T-cell (primary cell): ENCODE measurements around the gene IQGAP2. TPM values are rescaled to one million over a fixed set of nuclear protein-coding genes. Genes with fewer than 3 reads are reported as not detected.

Experiments used
- ATAC-seq, 4 experiments: fragments of 200-7000 bp in 3 of 4; fragments of 150-1000 bp in 1 of 4; cut with Tn5 transposase; replicated peaks in 1 of 4; 1 replicate in 3 of 4; 2 replicates in 1 of 4; pipeline ENCODE4 v1.10.0; 2021; ENCODE audit warnings: moderate library complexity in 3 of 4, mild to moderate bottlenecking in 2 of 4, moderate number of reproducible peaks in 1 of 4
- CTCF ChIA-PET, 2 donors: fragments of 300-600 bp; sonication (Branson Sonifier 250); formaldehyde crosslinking; loops; one replicate each; lab custom pipeline; 2022; ENCODE audit warnings: antibody characterized with exemption in 2 of 2; lab: Charles Lee
- POLR2A ChIA-PET, 2 donors: fragments of 300-600 bp; sonication (Branson Sonifier 250); formaldehyde crosslinking; loops; one replicate each; lab custom pipeline; 2022; ENCODE audit warnings: antibody characterized with exemption in 2 of 2; lab: Charles Lee
- DNase-seq, 35 experiments: peaks; one replicate each; pipeline versions ENCODE4 v3.0.0 to v3.0.0-alpha.2; 2013 to 2023
- H3K27ac ChIP-seq: one replicate; pipeline ENCODE4 v1.5.1; 2013; ENCODE audit warnings: low read length
- H3K27me3 ChIP-seq, 2 experiments: replicated peaks in 1 of 2; 1 replicate in 1 of 2; 2 replicates in 1 of 2; pipeline versions ENCODE4 v1.6.1 to v1.7.0; 2013; ENCODE audit warnings: low read length in 1 of 2, mixed read lengths in 1 of 2; ENCODE audit not compliant: control insufficient read depth in 2 of 2, insufficient read depth in 2 of 2; ENCODE audit errors: extremely low read depth in 1 of 2
- H3K36me3 ChIP-seq, 2 donors: 1 replicate in 1 of 2; 2 replicates in 1 of 2; pipeline versions ENCODE4 v1.6.1 to v1.7.0; 2013; ENCODE audit warnings: low read length in 1 of 2; ENCODE audit not compliant: control insufficient read depth in 2 of 2, insufficient read depth in 1 of 2; ENCODE audit errors: extremely low read depth in 1 of 2
- H3K4me1 ChIP-seq, 2 experiments: 1 replicate in 1 of 2; 2 replicates in 1 of 2; pipeline versions ENCODE4 v1.6.1 to v1.7.0; 2013; ENCODE audit warnings: low read length in 2 of 2, mixed read lengths in 1 of 2; ENCODE audit not compliant: insufficient read depth in 2 of 2, control insufficient read depth in 1 of 2; ENCODE audit errors: extremely low read depth in 1 of 2
- H3K4me3 ChIP-seq, 2 donors: 1 replicate in 1 of 2; 2 replicates in 1 of 2; pipeline versions ENCODE4 v1.5.1 to v1.7.0; 2013; ENCODE audit warnings: mild to moderate bottlenecking in 2 of 2, low read length in 1 of 2, moderate library complexity in 1 of 2; ENCODE audit not compliant: control insufficient read depth in 1 of 2; ENCODE audit errors: extremely low read depth in 1 of 2
- H3K9me3 ChIP-seq: 2 replicates; pipeline ENCODE4 v1.7.0; 2013
- H3K27ac Mint-ChIP-seq, 2 donors: one replicate each; pipeline ENCODE4 v1.8.0; 2020 to 2021; ENCODE audit warnings: mild to moderate bottlenecking in 2 of 2, mixed read lengths in 2 of 2
- H3K27me3 Mint-ChIP-seq, 2 donors: one replicate each; pipeline ENCODE4 v1.8.0; 2021 to 2022; ENCODE audit warnings: mixed read lengths in 2 of 2
- H3K36me3 Mint-ChIP-seq: one replicate; pipeline ENCODE4 v1.8.0; 2021; ENCODE audit warnings: mixed read lengths
- H3K4me1 Mint-ChIP-seq, 3 donors: one replicate each; pipeline ENCODE4 v1.8.0; 2020 to 2022; ENCODE audit warnings: mixed read lengths in 3 of 3, mild to moderate bottlenecking in 1 of 3
- H3K4me3 Mint-ChIP-seq, 3 donors: one replicate each; pipeline ENCODE4 v1.8.0; 2020 to 2022; ENCODE audit warnings: mild to moderate bottlenecking in 3 of 3, mixed read lengths in 3 of 3, moderate library complexity in 3 of 3
- H3K9me3 Mint-ChIP-seq, 3 donors: one replicate each; pipeline ENCODE4 v1.8.0; 2020 to 2022; ENCODE audit warnings: mixed read lengths in 3 of 3
- WGBS: methylation state at CpG from one replicate; pipeline ENCODE4 v1.1.5; 2013; ENCODE audit warnings: missing lambda C conversion rate; ENCODE audit not compliant: insufficient coverage; 5-methylcytosine and 5-hydroxymethylcytosine counted together
- total RNA-seq, 35 experiments: library from RNA in 6 of 35; stranded (reverse) in 6 of 35; fragments of 120-200 nt in 1 of 35; gene quantifications; one replicate each; pipeline versions ENCODE4 v1.2.1 to v1.2.4 and lab custom pipeline; 2013 to 2026

IQGAP2 gene
- total RNA-seq, 5 donors from 2014 or later (not counting 1 experiment from before 2014, with no cell fraction given) = 66.5 to 121 (median 72.5) TPM

DNA sequence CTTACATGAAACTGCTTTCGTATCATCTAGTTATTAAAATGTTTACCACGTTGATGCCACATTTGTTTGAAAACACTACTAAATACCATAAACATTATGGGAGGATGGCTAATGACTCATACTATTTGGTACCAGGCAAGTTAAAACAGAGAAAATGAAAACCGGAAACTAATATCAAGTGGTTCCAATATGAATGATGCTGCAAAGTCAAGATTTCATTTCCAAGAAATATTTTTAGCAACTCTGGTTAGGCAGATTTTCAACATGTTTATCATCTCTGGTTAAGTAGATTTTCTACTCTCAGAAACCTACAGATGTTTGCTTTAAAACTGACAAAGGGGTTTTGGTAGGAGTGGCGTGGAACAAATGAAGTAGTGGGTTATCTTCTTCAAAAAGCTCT, 307.9 kb downstream of the IQGAP2 start:
- ChIA-PET CTCF (interaction anchor here in 1 of 2 donors (0.5 kb wide), 1 partner anchor 30 kb away, joined by 5 read pairs; no protein-coding TSS in a partner anchor), POLR2A (no interaction called here)
- H3K27me3 Mint-ChIP-seq = peaks cover 11 to 13% of the 10 kb centered on the region in 2 donors

DNA sequence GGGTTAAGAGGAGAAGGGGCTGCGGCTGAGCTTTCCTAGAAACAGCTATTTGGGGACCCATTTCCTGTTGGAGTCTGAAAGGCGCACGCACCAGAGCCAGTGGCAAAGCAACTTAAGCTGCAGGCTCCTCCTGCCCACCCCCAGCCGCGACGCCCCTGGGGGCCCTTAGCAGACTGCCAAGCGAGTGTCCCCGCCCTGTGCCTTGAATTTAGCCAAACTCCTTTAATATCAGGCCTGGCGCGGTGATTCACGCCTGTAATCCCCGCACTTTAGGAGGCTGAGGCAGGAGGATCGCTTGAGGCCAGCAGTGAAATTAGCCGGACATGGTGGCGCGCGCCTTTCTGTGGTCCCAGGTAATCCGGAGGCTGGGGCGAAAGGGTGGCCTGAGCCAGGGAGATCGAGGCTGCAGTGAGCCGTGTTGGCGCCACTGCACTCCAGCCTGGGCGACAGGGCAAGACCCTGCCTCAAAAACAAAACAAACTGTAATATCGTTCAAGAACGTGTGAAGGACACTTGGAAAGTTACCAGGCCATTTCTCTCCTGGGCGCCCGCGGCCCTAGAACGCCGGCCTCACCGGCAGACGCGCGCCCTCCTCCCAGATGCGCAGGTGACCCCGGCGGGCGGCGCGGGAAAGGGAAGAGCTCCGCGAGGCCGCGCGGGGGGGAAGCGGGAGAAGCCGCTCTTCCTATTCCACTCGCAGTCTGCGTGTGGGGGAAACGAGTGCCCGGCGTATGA, 311.8 kb downstream of the IQGAP2 start:
- Histone ChIP-seq H3K27ac (no peak overlapping the region), H3K4me3 (peak overlapping the region; percentile 75 to 82), H3K36me3 (no peaks in the 10 kb centered on the region), H3K4me1 (peaks cover 3 to 38% of the 10 kb centered on the region in 2 experiments), H3K9me3 (no peaks in the 10 kb centered on the region), H3K27me3 (peaks cover 0 to 19% of the 10 kb centered on the region in 2 experiments)
- ChIA-PET POLR2A (interaction anchor here in 1 of 2 donors (0.7 kb wide), 1 partner anchor 1056 kb away, joined by 8 read pairs; no protein-coding TSS in a partner anchor), CTCF (interaction anchor here (0.6 to 1.8 kb wide), 6 partner anchors 11 to 777 kb away, joined by 3 to 13 read pairs (median 4); partner anchors contain the start of genes WDR41 (in 1 of the 2) and ZBED3 (in 1 of the 2))
- Mint-ChIP-seq H3K4me3 (peak overlapping the region; percentile 82 to 87 (median 85)), H3K27ac (no peak overlapping the region), H3K36me3 (peaks cover 2% of the 10 kb centered on the region), H3K27me3 (peaks cover 22 to 30% of the 10 kb centered on the region in 2 donors), H3K9me3 (no peaks in the 10 kb centered on the region), H3K4me1 (peaks cover 32 to 54% (median 32%) of the 10 kb centered on the region in 3 donors)
- ATAC-seq (peak in 2 of 4 experiments; percentile 16 to 19), DNase-seq (peak in 7 of 35 experiments; percentile 5 to 21 (median 11))
- 2% methylated on average over 46 of the region's 52 CpGs for WGBS

More for the DNA sequence above, 307.9 kb downstream of the IQGAP2 start:
- Mint-ChIP-seq H3K27ac (peak overlapping the region in 1 of 2 donors; percentile 47), H3K4me1 (peaks cover 14 to 33% (median 20%) of the 10 kb centered on the region in 3 donors), H3K4me3 (no peak overlapping the region), H3K36me3 (peaks cover 4% of the 10 kb centered on the region), H3K9me3 (no peaks in the 10 kb centered on the region)
- DNase-seq = no peak
- peaks cover 0 to 13% of the 10 kb centered on the region in 2 experiments for H3K27me3 ChIP-seq
- no peak for ATAC-seq
- no peak overlapping the region for H3K27ac ChIP-seq
- peaks cover 0 to 7% of the 10 kb centered on the region in 2 donors for H3K36me3 ChIP-seq
- WGBS = 33% methylated on average over 1 of the region's 4 CpGs
- H3K4me1 ChIP-seq = peaks cover 0 to 14% of the 10 kb centered on the region in 2 experiments
- no peaks in the 10 kb centered on the region for H3K9me3 ChIP-seq
- no peak overlapping the region for H3K4me3 ChIP-seq

DNA sequence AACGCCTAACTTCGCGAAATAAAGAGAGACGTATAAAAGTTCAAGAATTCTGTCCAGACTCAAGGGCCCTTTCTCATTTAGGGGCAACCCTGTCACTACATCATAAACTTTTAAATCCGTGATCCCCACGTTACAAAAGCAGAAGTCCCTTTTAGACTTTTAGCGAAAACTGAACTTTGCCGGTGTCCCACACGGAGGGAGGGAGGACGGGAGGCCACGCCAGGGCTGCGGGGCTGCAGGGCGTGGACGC, 312.3 kb downstream of the IQGAP2 start:
- peak in 3 of 4 experiments; percentile 8 to 32 (median 21) for ATAC-seq
- H3K27me3 Mint-ChIP-seq = peaks cover 22 to 30% of the 10 kb centered on the region in 2 donors
- POLR2A ChIA-PET = interaction anchor here in 1 of 2 donors (0.7 kb wide), 1 partner anchor 1056 kb away, joined by 8 read pairs; no protein-coding TSS in a partner anchor

DNA sequence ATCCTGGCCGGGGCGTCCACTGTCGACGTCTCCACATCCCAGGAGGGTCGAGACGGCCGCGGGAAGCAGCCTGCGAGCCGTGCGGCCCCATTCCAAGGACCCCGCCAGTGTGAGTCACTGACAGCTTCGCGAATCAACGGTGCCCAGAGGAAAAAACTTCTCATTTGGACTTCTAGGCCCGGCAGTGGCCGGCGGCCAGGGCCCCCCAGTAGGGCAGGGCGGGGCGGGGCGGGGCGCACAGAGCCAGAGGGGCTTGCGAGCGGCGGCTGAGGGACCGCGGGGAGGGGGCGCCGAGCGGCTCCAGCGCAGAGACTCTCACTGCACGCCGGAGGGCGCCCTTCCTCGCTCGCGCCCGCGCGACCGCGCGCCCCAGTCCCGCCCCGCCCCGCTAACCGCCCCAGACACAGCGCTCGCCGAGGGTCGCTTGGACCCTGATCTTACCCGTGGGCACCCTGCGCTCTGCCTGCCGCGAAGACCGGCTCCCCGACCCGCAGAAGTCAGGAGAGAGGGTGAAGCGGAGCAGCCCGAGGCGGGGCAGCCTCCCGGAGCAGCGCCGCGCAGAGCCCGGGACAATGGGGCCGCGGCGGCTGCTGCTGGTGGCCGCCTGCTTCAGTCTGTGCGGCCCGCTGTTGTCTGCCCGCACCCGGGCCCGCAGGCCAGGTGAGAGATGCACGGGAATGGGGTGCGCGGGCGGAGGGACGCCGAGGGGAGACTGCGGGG, 312.8 kb downstream of the IQGAP2 start, which contains the start of gene F2R:
F2R (plus strand) TSS at position 391 of the 720 bp plus-strand sequence; CDS start at position 573, 182 bp downstream.
- Histone ChIP-seq H3K36me3 (no peaks in the 10 kb centered on the region), H3K9me3 (no peaks in the 10 kb centered on the region), H3K4me3 (peak within 1 kb of the TSS; percentile 82 to 86), H3K27me3 (peaks cover 0 to 19% of the 10 kb centered on the region in 2 experiments), H3K27ac (no peak within 1 kb of the TSS), H3K4me1 (peaks cover 3 to 47% of the 10 kb centered on the region in 2 experiments)
- WGBS = under 1% methylated on average over 82 of the region's 82 CpGs
- H3K9me3 Mint-ChIP-seq = no peaks in the 10 kb centered on the region
- ATAC-seq (peak; percentile 81 to 85 (median 83)), DNase-seq (peak in 33 of 35 experiments; percentile 19 to 78 (median 47))
- POLR2A ChIA-PET = interaction anchor here in 1 of 2 donors (0.5 to 0.7 kb wide), 2 partner anchors 1057 to 1206 kb away, joined by 3 to 8 read pairs; no protein-coding TSS in a partner anchor
- peaks cover 22 to 30% of the 10 kb centered on the region in 2 donors for H3K27me3 Mint-ChIP-seq
- H3K4me3 Mint-ChIP-seq = peak within 1 kb of the TSS; percentile 82 to 87 (median 85)
- peaks cover 28 to 49% (median 32%) of the 10 kb centered on the region in 3 donors for H3K4me1 Mint-ChIP-seq
- CTCF ChIA-PET = interaction anchor here (0.6 to 1.9 kb wide), 6 partner anchors 29 to 776 kb away, joined by 3 to 19 read pairs (median 6); partner anchors contain the start of genes WDR41 (in 1 of the 2) and ZBED3 (in 1 of the 2)
- H3K36me3 Mint-ChIP-seq = peaks cover 2% of the 10 kb centered on the region
- H3K27ac Mint-ChIP-seq = peak within 1 kb of the TSS; percentile 34 to 52

More for the DNA sequence above, 312.3 kb downstream of the IQGAP2 start:
- Mint-ChIP-seq H3K4me1 (peaks cover 32 to 54% (median 32%) of the 10 kb centered on the region in 3 donors), H3K27ac (no peak overlapping the region), H3K4me3 (peak overlapping the region; percentile 82 to 87 (median 85)), H3K9me3 (no peaks in the 10 kb centered on the region), H3K36me3 (peaks cover 2% of the 10 kb centered on the region)
- Histone ChIP-seq H3K27me3 (peaks cover 0 to 19% of the 10 kb centered on the region in 2 experiments), H3K9me3 (no peaks in the 10 kb centered on the region), H3K27ac (no peak overlapping the region), H3K4me1 (peaks cover 3 to 42% of the 10 kb centered on the region in 2 experiments), H3K36me3 (no peaks in the 10 kb centered on the region), H3K4me3 (peak overlapping the region; percentile 75 to 82)
- CTCF ChIA-PET = interaction anchor here (0.6 to 1.8 kb wide), 5 partner anchors 29 to 777 kb away, joined by 3 to 13 read pairs (median 5); partner anchors contain the start of genes WDR41 (in 1 of the 2) and ZBED3 (in 1 of the 2)
- DNase-seq = peak in 3 of 35 experiments; percentile 10 to 39 (median 15)
- WGBS = 0% methylated on average over 11 of the region's 14 CpGs

DNA sequence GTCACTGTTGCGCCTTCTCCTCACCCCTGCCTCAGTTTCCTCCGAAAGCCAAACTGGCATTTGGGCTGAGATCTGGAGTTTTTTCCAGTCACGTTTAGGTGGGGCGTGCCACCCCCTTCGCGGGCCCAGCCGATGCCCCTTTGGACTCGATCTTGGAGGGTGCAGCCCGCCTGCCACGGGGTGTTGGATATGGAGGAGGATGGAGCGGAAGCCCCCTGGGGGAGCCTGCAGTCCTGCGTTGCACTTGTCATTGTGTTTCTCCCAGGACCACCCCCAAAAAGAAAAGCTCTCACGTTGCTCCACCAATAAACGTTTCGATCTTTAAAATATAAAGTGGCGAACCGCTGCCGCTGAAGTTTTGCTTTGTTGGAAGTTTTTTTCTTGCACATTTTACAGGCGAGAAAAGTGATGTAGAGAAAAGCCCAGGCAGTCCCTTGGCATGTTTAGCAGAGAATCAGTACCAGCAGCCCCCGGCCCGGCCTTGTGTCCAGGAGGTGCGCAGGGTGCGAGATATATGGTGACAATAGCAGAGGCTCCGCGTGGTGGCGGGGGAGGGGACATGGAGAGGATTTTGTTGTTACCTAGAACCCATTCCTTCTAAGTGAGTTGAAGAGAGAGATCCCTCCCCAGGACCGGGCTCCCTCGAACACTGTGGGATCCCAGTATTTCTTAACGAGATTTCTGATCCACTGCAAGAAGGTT, 313.5 kb downstream of the IQGAP2 start:
- H3K27ac ChIP-seq = no peak overlapping the region
- H3K27me3 ChIP-seq = peaks cover 0 to 19% of the 10 kb centered on the region in 2 experiments
- Mint-ChIP-seq H3K9me3 (no peaks in the 10 kb centered on the region), H3K27ac (peak overlapping the region; percentile 34 to 52), H3K4me3 (peak overlapping the region; percentile 82 to 87 (median 85)), H3K27me3 (peaks cover 22 to 30% of the 10 kb centered on the region in 2 donors), H3K4me1 (peaks cover 25 to 46% (median 32%) of the 10 kb centered on the region in 3 donors), H3K36me3 (peaks cover 2% of the 10 kb centered on the region)
- H3K9me3 ChIP-seq = no peaks in the 10 kb centered on the region
- DNase-seq (peak in 5 of 35 experiments; percentile 1 to 24 (median 7)), ATAC-seq (peak in 3 of 4 experiments; percentile 14 to 32 (median 24))
- ChIA-PET CTCF (interaction anchor here in 1 of 2 donors (0.6 to 1.9 kb wide), 3 partner anchors 17 to 64 kb away, joined by 5 to 19 read pairs (median 5); no protein-coding TSS in a partner anchor), POLR2A (interaction anchor here in 1 of 2 donors (0.5 kb wide), 1 partner anchor 1207 kb away, joined by 3 read pairs; no protein-coding TSS in a partner anchor)
- H3K36me3 ChIP-seq = no peaks in the 10 kb centered on the region
- H3K4me3 ChIP-seq = peak overlapping the region; percentile 82 to 86
- under 1% methylated on average over 13 of the region's 29 CpGs for WGBS
- H3K4me1 ChIP-seq = peaks cover 3 to 47% of the 10 kb centered on the region in 2 experiments
